ENCODE results near the gene PTPN23.

Gene PTPN23, protein sequence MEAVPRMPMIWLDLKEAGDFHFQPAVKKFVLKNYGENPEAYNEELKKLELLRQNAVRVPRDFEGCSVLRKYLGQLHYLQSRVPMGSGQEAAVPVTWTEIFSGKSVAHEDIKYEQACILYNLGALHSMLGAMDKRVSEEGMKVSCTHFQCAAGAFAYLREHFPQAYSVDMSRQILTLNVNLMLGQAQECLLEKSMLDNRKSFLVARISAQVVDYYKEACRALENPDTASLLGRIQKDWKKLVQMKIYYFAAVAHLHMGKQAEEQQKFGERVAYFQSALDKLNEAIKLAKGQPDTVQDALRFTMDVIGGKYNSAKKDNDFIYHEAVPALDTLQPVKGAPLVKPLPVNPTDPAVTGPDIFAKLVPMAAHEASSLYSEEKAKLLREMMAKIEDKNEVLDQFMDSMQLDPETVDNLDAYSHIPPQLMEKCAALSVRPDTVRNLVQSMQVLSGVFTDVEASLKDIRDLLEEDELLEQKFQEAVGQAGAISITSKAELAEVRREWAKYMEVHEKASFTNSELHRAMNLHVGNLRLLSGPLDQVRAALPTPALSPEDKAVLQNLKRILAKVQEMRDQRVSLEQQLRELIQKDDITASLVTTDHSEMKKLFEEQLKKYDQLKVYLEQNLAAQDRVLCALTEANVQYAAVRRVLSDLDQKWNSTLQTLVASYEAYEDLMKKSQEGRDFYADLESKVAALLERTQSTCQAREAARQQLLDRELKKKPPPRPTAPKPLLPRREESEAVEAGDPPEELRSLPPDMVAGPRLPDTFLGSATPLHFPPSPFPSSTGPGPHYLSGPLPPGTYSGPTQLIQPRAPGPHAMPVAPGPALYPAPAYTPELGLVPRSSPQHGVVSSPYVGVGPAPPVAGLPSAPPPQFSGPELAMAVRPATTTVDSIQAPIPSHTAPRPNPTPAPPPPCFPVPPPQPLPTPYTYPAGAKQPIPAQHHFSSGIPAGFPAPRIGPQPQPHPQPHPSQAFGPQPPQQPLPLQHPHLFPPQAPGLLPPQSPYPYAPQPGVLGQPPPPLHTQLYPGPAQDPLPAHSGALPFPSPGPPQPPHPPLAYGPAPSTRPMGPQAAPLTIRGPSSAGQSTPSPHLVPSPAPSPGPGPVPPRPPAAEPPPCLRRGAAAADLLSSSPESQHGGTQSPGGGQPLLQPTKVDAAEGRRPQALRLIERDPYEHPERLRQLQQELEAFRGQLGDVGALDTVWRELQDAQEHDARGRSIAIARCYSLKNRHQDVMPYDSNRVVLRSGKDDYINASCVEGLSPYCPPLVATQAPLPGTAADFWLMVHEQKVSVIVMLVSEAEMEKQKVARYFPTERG (N-terminal part only)

DNA sequence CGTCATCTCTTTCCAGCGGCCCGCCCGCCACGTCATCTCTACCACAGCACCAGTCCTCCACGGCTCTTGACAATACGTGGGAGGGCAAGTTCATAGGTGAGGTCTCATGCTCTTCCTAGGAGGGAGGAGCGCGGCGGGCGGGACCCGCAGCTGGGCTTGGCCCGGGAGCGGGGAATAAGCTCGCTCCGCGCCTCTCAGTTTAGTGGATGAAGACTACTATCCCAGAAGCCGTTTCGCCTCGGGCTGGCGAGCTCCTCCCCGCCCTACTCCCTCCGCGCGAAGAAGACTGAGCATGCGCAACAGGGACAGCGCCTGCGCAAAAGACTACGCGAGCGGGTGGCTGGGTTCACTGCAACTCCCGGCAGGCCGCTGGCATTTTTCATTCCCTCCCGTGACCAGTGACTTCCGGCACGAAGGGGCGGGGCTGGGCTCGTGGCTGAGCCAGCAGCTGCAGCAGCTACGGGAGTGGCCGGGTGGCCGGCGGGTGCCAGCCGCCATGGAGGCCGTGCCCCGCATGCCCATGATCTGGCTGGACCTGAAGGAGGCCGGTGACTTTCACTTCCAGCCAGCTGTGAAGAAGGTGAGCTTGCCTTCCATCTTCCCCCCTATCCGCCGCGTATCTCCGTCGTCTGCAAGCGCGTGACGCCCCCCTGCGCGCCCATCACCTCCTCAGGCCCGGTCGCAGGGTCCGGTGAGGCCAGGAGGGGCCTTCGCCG, at the start of gene PTPN23:
PTPN23 (plus strand) TSS at position 421 of the 716 bp plus-strand sequence; CDS start at position 497, 76 bp downstream.
- peaks cover 0 to 6% of the 10 kb centered on the region in 2 experiments; a peak in 1 of 3 replicates for H3K36me3 ChIP-seq (ENCODE audit: control insufficient read depth in 2 of 2, insufficient read depth in 1 of 2, low read length in 2 of 2)
- peak within 1 kb of the TSS; percentile 76 for H3K27ac ChIP-seq (ENCODE audit: extremely low read depth, low read depth, low read length)
- ChIA-PET POLR2A (interaction anchor here (0.6 to 1.4 kb wide), 13 partner anchors 9 to 535 kb away, joined by 3 to 13 read pairs (median 3); no protein-coding TSS in a partner anchor), CTCF (interaction anchor here (0.6 kb wide), 1 partner anchor 493 kb away, joined by 3 read pairs; no protein-coding TSS in a partner anchor)
- H3K4me1 ChIP-seq (ENCODE audit: control insufficient read depth, insufficient read depth, low read length): no peaks in the 10 kb centered on the region
- H3K9me3 ChIP-seq (ENCODE audit: control insufficient read depth, insufficient read depth, low read depth, low read length): no peaks in the 10 kb centered on the region
- H3K4me3 ChIP-seq (ENCODE audit: low read depth, low read length): peak within 1 kb of the TSS; percentile 95
- no peak for TF ChIP-seq ZNF521 (tag by site-specific recombination; IDR thresholded peaks at IDR 0.05)
- TF ChIP-seq ZBTB21 (tag by site-specific recombination; IDR thresholded peaks at IDR 0.05): peak; percentile 92; the same call in 1 of the 2 replicates
- TF ChIP-seq, protein P1, sequence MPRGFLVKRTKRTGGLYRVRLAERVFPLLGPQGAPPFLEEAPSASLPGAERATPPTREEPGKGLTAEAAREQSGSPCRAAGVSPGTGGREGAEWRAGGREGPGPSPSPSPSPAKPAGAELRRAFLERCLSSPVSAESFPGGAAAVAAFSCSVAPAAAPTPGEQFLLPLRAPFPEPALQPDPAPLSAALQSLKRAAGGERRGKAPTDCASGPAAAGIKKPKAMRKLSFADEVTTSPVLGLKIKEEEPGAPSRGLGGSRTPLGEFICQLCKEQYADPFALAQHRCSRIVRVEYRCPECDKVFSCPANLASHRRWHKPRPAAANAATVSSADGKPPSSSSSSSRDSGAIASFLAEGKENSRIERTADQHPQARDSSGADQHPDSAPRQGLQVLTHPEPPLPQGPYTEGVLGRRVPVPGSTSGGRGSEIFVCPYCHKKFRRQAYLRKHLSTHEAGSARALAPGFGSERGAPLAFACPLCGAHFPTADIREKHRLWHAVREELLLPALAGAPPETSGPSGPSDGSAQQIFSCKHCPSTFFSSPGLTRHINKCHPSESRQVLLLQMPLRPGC (tag by site-specific recombination; IDR thresholded peaks at IDR 0.05): 0 out of 2 replicates have a peak, but pooled peaks have one; percentile 39
- TF ChIP-seq GLIS2 (tag by site-specific recombination; IDR thresholded peaks at IDR 0.05): peak; percentile 94
- no peak for TF ChIP-seq ZNF354C (tag by site-specific recombination; IDR thresholded peaks at IDR 0.05; ENCODE audit: borderline replicate concordance, low read depth)
- 0 out of 2 replicates have a peak, but pooled peaks have one; percentile 61 for TF ChIP-seq ZNF785 (tag by site-specific recombination; IDR thresholded peaks at IDR 0.05)
- TF ChIP-seq, protein P2, sequence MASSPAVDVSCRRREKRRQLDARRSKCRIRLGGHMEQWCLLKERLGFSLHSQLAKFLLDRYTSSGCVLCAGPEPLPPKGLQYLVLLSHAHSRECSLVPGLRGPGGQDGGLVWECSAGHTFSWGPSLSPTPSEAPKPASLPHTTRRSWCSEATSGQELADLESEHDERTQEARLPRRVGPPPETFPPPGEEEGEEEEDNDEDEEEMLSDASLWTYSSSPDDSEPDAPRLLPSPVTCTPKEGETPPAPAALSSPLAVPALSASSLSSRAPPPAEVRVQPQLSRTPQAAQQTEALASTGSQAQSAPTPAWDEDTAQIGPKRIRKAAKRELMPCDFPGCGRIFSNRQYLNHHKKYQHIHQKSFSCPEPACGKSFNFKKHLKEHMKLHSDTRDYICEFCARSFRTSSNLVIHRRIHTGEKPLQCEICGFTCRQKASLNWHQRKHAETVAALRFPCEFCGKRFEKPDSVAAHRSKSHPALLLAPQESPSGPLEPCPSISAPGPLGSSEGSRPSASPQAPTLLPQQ (tag by site-specific recombination; IDR thresholded peaks at IDR 0.05): no peak; the same call in 1 of the 2 replicates
- no peak; the same call in 1 of the 2 replicates for TF ChIP-seq KLF10 (tag by site-specific recombination; IDR thresholded peaks at IDR 0.05)
- TF ChIP-seq, protein P3, sequence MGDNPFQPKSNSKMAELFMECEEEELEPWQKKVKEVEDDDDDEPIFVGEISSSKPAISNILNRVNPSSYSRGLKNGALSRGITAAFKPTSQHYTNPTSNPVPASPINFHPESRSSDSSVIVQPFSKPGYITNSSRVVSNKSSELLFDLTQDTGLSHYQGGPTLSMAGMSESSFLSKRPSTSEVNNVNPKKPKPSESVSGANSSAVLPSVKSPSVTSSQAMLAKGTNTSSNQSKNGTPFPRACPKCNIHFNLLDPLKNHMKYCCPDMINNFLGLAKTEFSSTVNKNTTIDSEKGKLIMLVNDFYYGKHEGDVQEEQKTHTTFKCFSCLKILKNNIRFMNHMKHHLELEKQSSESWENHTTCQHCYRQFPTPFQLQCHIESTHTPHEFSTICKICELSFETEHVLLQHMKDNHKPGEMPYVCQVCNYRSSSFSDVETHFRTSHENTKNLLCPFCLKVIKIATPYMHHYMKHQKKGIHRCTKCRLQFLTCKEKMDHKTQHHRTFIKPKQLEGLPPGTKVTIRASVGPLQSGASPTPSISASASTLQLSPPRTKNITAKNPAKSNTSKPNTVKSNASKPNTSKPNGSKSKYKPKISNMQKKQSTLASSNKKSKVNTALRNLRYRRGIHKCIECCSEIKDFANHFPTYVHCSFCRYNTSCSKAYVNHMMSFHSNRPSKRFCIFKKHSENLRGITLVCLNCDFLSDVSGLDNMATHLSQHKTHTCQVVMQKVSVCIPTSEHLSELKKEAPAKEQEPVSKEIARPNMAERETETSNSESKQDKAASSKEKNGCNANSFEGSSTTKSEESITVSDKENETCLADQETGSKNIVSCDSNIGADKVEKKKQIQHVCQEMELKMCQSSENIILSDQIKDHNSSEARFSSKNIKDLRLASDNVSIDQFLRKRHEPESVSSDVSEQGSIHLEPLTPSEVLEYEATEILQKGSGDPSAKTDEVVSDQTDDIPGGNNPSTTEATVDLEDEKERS (tag by site-specific recombination; IDR thresholded peaks at IDR 0.05): 0 out of 2 replicates have a peak, but pooled peaks have one; percentile 44
- TF ChIP-seq ZNF214 (tag by site-specific recombination; IDR thresholded peaks at IDR 0.05; ENCODE audit: borderline replicate concordance): no peak
- peak; percentile 81; the same call in 1 of the 2 replicates for TF ChIP-seq ZNF239 (tag by site-specific recombination; IDR thresholded peaks at IDR 0.05)
- peak; percentile 46; the same call in 1 of the 2 replicates for TF ChIP-seq GLIS1 (tag by site-specific recombination; IDR thresholded peaks at IDR 0.05)
- no peak for TF ChIP-seq RBAK (tag by site-specific recombination; IDR thresholded peaks at IDR 0.05)
- TF ChIP-seq ZNF146 (tag by site-specific recombination; IDR thresholded peaks at IDR 0.05): 0 out of 2 replicates have a peak, but pooled peaks have one; percentile 39
- no peak for TF ChIP-seq ZNF157 (tag by site-specific recombination; IDR thresholded peaks at IDR 0.05)
- TF ChIP-seq ZNF10 (tag by site-specific recombination; IDR thresholded peaks at IDR 0.05): peak; percentile 55; the same call in 1 of the 2 replicates
- TF ChIP-seq KLF16 (tag by site-specific recombination; IDR thresholded peaks at IDR 0.05): 0 out of 2 replicates have a peak, but pooled peaks have one; percentile 79
- TF ChIP-seq, protein P4, sequence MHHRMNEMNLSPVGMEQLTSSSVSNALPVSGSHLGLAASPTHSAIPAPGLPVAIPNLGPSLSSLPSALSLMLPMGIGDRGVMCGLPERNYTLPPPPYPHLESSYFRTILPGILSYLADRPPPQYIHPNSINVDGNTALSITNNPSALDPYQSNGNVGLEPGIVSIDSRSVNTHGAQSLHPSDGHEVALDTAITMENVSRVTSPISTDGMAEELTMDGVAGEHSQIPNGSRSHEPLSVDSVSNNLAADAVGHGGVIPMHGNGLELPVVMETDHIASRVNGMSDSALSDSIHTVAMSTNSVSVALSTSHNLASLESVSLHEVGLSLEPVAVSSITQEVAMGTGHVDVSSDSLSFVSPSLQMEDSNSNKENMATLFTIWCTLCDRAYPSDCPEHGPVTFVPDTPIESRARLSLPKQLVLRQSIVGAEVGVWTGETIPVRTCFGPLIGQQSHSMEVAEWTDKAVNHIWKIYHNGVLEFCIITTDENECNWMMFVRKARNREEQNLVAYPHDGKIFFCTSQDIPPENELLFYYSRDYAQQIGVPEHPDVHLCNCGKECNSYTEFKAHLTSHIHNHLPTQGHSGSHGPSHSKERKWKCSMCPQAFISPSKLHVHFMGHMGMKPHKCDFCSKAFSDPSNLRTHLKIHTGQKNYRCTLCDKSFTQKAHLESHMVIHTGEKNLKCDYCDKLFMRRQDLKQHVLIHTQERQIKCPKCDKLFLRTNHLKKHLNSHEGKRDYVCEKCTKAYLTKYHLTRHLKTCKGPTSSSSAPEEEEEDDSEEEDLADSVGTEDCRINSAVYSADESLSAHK (tag by site-specific recombination; IDR thresholded peaks at IDR 0.05): peak; percentile 34; the same call in 1 of the 2 replicates
- TF ChIP-seq ZNF223 (tag by site-specific recombination; IDR thresholded peaks at IDR 0.05): no peak
- 0 out of 2 replicates have a peak, but pooled peaks have one; percentile 21 for TF ChIP-seq ZNF324 (tag by site-specific recombination; IDR thresholded peaks at IDR 0.05)
- TF ChIP-seq ZNF140 (tag by site-specific recombination; IDR thresholded peaks at IDR 0.05): no peak
